ENCODE data around the gene SENP7. TPM values are rescaled to one million over a fixed set of nuclear protein-coding genes. Genes with fewer than 3 reads are reported as not detected.
"Not testable (repeated sequence)": the region's sequence is repeated elsewhere in the genome, so short reads cannot be mapped to it uniquely, and the experiment has no call there.

SENP7 gene
- total RNA-seq, 1 experiment from 2014 or later = 21.7 TPM

GRCh38 chr3:101438641-101439040 lies 74.4 kb downstream of the SENP7 start:
- not testable (repeated sequence) for DNase-seq (ENCODE audit: low read depth)

GRCh38 chr3:101433652-101434051 lies 79.4 kb downstream of the SENP7 start:
- DNase-seq (ENCODE audit: low read depth) = no peak

- DNase-seq (ENCODE audit: low read depth) = no peak
Observed at GRCh38 chr3:101423984-101424888, 88.8 kb downstream of the SENP7 start.

- no peak for DNase-seq (ENCODE audit: low read depth)
Observed at GRCh38 chr3:101418851-101419250, 94.2 kb downstream of the SENP7 start.

GRCh38 chr3:101414121-101414520 lies 98.9 kb downstream of the SENP7 start:
- no peak for DNase-seq (ENCODE audit: low read depth)

- DNase-seq (ENCODE audit: low read depth) = no peak
Observed at GRCh38 chr3:101413656-101414055, 99.4 kb downstream of the SENP7 start.

GRCh38 chr3:101391413-101391950 lies 121.5 kb downstream of the SENP7 start:
- no peak for DNase-seq (ENCODE audit: low read depth)

- DNase-seq (ENCODE audit: low read depth) = no peak
Observed at GRCh38 chr3:101388706-101389105, 124.3 kb downstream of the SENP7 start.

GRCh38 chr3:101387351-101387750 lies 125.7 kb downstream of the SENP7 start:
- no peak for DNase-seq (ENCODE audit: low read depth)

GRCh38 chr3:101384426-101384825 lies 128.6 kb downstream of the SENP7 start:
- no peak for DNase-seq (ENCODE audit: low read depth)

- DNase-seq (ENCODE audit: low read depth) = no peak
Observed at GRCh38 chr3:101383656-101384055, 129.4 kb downstream of the SENP7 start.

GRCh38 chr3:101383156-101383575 lies 129.8 kb downstream of the SENP7 start:
- peak; percentile 9 for DNase-seq (ENCODE audit: low read depth)

- peak; percentile 45 for DNase-seq (ENCODE audit: low read depth)
Observed at GRCh38 chr3:101381809-101382208, 131.2 kb downstream of the SENP7 start.

GRCh38 chr3:101379658-101380376 lies 133.2 kb downstream of the SENP7 start:
- DNase-seq (ENCODE audit: low read depth) = no peak

- peak; percentile 3 for DNase-seq (ENCODE audit: low read depth)
Observed at GRCh38 chr3:101377796-101378195, 135.2 kb downstream of the SENP7 start.

- no peak for DNase-seq (ENCODE audit: low read depth)
Observed at GRCh38 chr3:101377209-101377608, 135.8 kb downstream of the SENP7 start.

GRCh38 chr3:101375586-101375985 lies 137.4 kb downstream of the SENP7 start:
- DNase-seq (ENCODE audit: low read depth) = no peak

GRCh38 chr3:101362406-101362805 lies 150.6 kb downstream of the SENP7 start:
- DNase-seq (ENCODE audit: low read depth) = no peak

- DNase-seq (ENCODE audit: low read depth) = peak; percentile 28
Observed at GRCh38 chr3:101351829-101352228, 161.2 kb downstream of the SENP7 start.

GRCh38 chr3:101340591-101340990 lies 172.4 kb downstream of the SENP7 start:
- peak; percentile 13 for DNase-seq (ENCODE audit: low read depth)

GRCh38 chr3:101333883-101334282 lies 179.1 kb downstream of the SENP7 start:
- DNase-seq (ENCODE audit: low read depth) = no peak

GRCh38 chr3:101329016-101329673 lies 183.9 kb downstream of the SENP7 start:
- DNase-seq (ENCODE audit: low read depth) = no peak

All from RPMI7951 (cell line).